GM18526 (cell line): ENCODE results near the gene HMCN2.

Experiments
- POLR2A ChIP-seq: IDR thresholded peaks from 3 replicates; pipeline ENCODE4 v1.6.1; 2011; ENCODE audit not compliant: insufficient read length; ENCODE audit errors: extremely low read depth

Gene HMCN2

DNA sequence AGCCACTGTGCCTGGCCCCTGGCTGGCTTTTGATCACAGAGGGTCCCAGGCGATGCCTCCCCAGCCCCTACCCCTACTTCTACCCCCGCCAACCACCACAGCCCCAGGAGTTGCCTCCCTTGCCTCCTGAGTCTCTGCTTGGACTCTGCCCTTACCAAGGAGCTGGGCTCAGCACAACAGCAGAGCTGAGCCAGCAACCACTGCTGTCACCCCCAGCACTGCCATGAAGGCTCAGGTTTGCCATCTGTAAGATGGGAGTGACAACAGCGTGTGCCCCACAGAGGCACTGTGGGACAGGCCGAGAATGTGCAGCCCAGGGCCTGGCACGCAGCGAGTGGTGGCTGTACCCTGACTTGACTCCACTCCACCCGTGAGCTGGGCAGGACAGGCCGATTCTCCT, 116.1 kb downstream of the HMCN2 start:
- no peak for TF ChIP-seq POLR2A

DNA sequence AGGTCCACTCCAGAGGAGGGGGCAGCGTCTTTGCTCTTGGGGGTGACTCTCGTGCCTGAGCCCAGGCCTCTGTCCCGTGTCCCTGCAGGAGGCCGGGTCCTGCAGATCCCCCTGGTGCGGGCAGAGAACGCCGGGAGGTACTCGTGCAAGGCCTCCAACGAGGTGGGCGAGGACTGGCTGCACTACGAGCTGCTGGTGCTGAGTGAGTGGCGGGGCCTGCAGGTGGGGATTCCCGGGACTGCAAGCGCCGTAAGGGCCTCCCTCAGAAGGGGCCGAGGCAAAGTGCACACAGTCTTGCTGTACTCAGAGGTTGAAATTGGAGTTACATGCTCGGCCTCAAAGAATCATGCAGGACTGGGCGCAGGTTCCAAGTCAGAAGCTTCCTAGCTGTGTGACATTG, 116.5 kb downstream of the HMCN2 start:
- TF ChIP-seq POLR2A: no peak

DNA sequence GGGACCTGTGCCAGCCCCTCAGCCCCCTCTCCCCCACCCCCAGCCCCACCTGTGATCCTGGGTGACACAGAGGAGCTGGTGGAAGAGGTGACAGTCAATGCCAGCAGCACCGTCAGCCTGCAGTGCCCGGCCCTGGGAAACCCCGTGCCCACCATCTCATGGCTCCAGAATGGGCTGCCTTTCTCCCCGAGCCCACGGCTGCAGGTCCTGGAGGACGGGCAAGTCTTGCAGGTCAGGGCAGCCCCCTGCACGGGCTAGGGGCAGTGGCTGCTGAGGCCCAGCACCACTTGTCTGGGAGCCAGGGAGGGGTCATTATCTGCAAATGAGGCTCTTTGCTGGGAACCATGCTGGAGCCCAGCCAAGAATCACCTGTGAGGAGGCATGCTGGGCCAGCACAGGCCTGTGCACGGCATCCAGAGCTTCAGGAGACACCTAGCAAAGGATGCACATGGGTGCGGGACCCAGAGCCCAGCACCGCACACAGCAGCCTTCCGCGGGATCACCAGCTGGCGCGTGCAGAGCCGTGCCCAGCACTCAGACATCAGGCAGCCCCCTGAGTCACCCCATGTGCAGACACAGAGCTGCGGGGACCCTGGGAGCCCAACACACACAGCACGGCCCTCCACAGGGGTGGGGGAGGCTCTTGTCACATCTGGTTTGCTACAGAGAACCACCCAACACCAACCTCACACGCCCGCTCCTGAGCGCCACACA, 117.2 kb downstream of the HMCN2 start:
- no peak for TF ChIP-seq POLR2A

DNA sequence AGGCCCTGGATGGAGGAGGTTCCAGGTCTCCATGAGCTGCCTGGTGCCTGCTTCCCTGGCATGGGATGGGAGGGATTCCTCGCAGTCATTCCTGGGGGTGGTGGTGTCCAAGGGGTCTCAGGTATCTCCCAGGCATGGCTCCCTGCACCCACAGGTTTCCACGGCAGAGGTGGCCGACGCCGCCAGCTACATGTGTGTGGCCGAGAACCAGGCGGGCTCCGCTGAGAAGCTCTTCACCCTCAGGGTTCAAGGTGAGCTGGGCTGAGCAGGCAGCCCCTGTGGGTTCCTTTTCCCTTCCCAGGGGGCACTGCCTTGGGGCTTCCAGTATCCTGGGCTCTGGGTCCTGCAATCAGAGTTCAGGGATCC, 117.8 kb downstream of the HMCN2 start:
- TF ChIP-seq POLR2A: no peak

DNA sequence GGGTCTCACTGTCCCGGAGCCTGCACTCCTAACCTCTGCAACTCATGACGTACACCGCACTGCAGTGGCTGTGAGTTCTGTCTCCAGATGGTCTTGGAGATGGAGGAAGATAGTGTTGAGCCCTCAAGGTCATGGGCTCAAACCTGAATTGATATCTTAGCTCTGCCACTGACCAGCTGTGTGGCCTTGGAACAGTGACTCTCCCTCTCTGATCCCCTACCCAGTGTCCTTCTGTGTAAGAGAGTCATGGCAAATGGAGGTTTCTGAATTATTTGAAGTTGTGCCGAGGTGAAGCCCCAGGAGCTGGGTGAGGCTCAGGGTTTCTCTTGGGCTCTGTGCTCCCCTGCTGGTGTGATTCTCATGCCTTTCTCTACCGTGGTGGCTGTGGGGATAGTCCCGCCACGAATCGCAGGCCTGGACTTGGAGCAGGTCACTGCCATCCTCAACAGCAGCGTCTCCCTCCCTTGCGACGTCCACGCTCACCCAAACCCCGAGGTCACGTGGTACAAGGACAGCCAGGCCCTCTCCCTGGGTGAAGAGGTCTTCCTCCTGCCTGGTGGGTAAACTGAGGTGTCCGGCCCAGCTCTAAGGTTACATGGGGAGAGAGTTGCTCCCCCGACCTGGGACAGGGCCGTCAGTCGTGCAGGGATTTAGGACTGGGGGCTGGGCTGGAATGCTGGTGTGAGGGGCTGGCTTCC, 118.6 kb downstream of the HMCN2 start:
- no peak for TF ChIP-seq POLR2A

DNA sequence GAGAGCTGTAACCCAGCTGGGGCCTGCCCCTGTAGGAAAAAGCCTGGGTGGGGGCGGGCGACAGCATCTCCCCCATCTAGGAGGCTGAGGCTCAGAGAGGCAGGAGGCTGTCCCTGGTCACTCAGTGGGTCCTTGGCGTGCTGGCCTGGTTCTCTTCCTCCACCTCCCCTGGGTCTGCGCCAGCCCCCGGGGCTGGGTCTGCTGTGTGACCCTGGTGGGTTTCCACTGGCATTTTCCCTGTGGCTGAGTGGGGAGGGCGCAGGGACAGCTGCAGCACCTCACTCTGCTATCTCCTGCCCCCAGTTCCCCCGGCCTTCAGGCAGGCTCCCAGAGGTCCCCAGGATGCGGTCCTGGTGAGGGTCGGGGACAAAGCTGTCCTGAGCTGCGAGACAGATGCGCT, 119.7 kb downstream of the HMCN2 start:
- TF ChIP-seq POLR2A: no peak

DNA sequence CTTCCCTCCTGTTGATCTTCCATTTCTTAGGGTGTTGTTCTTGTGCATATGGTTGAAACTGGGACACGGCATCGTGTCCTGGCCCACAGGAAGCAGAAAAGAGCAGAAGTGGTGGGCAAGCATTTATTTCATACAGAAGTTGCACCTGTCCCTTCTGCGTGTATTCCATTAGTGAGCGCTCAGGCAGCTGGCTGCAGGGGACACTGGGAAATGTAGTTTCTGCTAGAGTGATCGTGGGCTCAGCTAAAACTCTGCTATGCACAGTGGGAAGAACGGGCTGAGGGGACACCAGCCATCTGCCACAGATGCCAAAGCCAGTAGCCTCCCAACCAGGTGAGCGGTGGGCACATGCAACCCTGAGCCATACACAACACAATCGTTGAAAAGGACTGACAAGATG, 121.8 kb downstream of the HMCN2 start:
- TF ChIP-seq POLR2A: no peak

DNA sequence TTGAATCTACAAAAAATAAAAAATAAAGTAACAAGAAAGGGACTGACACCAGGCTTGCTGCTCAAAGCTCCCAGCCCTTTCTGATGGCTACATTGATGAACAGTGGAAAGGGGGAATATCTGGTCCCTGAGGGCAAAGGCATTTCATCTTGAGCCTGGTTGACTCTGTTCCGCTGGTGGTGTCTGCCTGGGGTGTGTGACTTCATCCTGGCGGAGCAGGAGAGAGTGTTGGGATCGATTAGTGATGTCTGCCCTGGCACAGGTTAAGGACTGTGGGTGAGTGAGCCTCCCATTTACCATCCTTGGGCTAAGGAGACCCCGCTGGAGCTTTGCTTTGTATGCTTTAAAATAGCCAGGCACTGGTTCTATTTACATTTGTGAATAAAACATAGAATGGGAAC, 122.3 kb downstream of the HMCN2 start:
- no peak for TF ChIP-seq POLR2A

DNA sequence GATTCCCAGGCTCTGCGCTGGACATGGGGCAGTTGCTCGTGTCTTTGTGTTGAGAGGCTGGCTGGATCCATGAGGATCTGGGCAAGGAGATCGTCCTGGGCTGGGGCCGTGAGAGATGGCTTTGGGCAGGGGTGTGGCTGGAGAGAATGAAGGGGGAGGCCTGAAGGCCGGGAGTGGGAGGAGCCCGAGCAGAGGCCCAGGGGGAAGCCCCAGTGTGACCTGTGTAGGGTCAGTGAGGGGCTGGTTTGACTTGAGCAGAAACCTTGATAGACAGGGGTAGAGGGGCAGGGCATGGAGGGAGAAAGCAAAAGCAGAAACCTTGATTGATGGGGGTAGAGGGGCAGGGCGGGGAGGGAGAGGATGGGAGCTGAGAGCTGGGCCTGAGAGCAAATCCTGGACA, 124.8 kb downstream of the HMCN2 start:
- no peak for TF ChIP-seq POLR2A

DNA sequence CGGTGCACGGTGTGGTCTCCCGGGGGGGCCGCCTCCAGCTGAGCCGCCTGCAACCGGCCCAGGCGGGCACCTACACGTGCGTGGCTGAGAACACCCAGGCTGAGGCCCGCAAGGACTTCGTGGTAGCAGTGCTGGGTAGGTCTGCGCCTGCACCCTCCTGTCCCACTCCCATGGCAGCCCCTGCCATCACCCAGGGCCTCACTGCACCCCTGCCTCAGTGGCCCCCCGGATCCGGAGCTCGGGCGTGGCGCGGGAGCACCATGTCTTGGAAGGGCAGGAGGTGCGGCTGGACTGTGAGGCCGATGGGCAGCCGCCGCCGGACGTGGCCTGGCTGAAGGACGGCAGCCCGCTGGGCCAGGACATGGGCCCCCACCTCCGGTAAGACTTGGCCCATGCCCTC, 125.4 kb downstream of the HMCN2 start:
- TF ChIP-seq POLR2A: no peak

DNA sequence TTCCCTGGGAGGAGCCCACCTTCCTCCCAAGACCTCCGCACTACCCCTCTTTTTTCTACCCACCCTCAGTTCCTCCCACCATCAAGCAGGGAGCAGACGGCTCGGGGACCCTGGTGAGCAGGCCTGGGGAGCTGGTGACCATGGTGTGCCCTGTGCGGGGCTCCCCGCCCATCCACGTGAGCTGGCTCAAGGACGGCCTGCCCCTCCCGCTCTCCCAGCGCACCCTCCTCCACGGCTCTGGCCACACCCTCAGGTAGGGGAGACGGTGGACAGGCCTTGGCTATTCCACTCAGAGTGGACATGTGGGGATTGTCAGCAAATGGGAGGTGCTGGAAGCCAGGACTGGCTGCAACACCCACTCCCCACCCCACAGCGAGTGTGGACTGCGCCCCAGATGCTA, 126.3 kb downstream of the HMCN2 start:
- no peak for TF ChIP-seq POLR2A

DNA sequence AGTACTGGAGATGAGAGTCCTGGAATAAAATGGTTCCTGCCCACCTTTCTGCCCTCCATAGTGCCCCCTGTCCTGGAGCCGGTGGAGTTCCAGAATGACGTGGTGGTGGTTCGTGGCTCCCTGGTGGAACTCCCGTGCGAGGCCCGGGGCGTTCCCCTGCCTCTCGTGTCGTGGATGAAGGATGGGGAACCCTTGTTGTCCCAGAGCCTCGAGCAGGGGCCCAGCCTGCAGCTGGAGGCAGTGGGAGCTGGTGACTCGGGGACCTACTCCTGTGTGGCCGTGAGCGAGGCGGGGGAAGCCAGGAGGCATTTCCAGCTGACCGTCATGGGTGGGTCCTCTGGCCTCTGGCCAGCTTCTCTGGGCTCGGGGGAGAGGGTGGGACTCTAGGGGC, 128.1 kb downstream of the HMCN2 start:
- TF ChIP-seq POLR2A: no peak

DNA sequence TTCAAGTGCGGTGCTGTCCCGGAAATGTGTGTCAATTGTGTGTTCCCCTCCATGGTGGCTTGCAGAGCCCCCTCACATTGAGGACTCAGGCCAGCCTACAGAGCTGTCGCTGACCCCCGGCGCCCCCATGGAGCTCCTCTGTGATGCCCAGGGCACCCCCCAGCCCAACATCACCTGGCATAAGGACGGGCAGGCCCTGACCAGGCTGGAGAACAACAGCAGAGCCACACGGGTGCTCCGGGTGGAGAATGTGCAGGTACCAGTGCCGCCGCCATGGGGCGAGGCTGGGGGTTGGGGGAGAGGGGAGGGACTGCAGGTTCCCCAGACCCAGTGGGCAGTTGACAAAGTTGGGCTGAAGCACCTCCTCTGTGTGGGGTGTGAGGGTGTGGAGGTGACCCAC, 128.8 kb downstream of the HMCN2 start:
- no peak for TF ChIP-seq POLR2A

DNA sequence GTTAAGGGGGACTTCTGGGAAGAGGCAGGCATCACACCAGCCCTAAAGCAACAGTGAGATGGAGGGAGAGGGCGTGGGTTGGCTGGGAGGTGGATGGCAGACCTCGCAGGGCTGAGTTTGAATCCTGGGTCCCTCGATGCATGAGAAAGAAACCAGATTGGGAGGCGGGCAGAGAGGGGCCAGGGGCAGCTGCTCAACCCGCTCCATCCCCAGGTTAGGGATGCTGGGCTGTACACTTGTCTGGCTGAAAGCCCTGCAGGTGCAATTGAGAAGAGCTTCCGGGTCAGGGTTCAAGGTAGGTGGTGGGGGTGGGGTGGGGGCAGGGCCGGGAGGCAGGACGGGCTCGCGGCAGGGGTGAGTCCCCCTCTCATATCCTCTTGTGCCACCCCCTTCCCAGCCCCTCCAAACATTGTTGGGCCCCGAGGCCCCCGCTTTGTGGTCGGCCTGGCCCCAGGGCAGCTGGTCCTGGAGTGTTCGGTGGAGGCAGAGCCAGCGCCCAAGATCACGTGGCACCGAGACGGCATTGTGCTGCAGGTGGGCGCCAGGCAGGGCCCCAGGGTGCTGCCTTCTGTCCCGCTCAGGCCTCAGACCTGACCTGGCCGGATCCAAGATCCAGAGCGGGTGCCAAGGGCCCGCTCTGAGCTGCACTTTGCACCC, 129.4 kb downstream of the HMCN2 start:
- no peak for TF ChIP-seq POLR2A

DNA sequence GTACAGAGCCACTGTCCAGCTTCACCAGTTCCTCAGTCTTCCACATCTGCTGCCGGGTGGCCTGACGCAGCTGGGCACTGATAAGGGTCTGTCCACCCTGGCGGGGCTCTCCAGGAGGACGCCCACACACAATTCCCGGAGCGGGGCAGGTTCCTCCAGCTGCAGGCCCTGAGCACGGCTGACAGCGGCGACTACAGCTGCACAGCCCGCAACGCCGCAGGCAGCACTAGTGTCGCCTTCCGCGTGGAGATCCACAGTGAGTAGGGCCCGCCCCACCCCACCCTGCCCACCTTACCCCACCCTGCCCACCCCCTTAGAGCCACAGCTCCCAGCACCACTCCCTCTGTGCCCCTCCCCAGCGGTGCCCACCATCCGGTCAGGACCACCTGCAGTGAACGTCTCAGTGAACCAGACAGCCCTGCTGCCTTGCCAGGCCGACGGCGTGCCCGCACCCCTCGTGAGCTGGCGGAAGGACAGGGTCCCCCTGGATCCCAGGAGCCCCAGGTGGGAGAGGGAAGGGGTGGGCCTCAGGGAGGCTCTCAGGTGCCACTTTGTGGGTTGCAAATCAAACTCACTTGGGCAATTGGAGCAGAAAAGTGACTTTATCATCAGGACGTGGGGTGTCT, 130.4 kb downstream of the HMCN2 start:
- no peak for TF ChIP-seq POLR2A

DNA sequence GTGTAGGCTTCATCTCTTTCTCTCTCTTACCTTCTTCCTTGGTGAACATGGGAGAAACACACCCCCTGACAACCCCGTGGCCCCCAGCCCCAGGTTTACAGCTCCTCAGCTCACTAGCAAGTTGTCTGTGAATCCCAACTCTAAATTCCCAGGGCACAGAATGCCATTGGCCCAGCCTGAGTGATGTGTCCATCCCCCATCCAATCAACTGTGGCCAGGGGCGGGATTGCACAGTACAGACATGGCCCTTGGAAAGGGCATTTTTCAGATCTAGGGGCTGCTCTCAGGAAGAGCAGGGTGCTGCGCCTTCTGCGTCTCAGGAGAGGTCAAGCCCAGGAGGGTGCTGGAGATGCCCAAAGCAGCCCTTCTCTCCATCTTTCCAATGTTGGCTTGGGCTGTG, 131.0 kb downstream of the HMCN2 start:
- no peak for TF ChIP-seq POLR2A

DNA sequence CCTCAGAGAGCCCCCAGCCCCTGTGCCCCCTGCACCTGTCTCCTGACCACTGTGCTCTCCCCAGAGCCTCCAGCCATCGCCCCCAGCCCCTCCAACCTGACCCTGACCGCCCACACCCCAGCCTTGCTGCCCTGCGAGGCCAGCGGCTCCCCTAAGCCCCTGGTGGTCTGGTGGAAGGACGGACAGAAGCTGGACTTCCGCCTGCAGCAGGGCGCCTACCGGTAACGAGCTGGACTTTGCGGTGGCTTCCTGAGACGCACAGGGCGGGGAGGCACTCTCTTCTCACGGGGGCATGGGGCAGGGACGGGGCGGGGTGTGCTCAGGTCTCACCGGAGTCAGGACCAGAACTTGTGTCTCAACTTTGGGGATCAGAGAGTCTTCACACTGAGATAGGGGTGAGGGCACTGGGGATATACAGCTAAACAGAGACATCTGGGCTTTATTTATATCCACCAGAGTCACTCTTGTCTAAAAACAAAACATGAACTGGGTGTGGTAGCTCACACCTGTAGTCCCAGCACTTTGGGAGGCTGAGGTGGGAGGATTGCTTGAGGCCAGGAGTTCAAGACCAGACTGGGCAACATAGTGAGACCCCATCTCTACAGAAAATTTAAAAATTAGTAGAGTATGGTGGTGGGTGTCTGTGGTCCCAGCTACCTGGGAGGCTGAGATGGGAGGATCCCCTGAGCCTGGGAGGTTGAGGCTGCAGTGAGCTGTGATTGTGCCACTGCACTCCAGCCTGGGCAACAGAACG, 133.1 kb downstream of the HMCN2 start:
- no peak for TF ChIP-seq POLR2A
